GM19238 (cell line): ENCODE data around the gene ACADM.
A peak's percentile ranks its signal among the peaks of the same experiment; 100 is the strongest.
"Not testable (repeated sequence)": the region's sequence is repeated elsewhere in the genome, so short reads cannot be mapped to it uniquely, and the experiment has no call there.

Source experiments
- DNase-seq: peaks from one replicate; pipeline ENCODE4 v3.0.0; 2011; ENCODE audit warnings: low spot score; ENCODE audit not compliant: insufficient read length

Gene ACADM

GRCh38 chr1:75736016-75736415 lies 11.5 kb downstream of the ACADM start:
- DNase-seq: no peak

- no peak for DNase-seq
Observed at GRCh38 chr1:75742047-75742625, 17.6 kb downstream of the ACADM start.

DNA sequence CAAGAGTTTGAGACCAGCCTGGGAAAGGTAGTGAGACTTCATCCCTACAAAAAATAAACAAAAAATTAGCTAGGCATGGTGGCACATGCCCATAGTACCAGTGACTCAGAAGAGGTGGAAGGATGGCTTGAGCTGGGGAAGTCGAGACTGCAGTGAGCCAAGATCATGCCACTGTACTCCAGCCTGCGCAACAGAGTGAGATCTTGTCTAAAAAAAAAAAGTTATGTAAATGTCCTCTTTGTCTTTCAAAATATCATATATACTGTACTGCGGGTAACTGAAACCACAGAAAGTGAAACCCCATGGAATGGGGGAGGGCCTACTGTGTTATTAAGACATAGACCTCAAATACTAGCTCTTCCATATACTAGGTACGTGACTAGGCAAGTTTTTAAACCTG lies 20.8 kb downstream of the ACADM start:
- no peak for DNase-seq

DNA sequence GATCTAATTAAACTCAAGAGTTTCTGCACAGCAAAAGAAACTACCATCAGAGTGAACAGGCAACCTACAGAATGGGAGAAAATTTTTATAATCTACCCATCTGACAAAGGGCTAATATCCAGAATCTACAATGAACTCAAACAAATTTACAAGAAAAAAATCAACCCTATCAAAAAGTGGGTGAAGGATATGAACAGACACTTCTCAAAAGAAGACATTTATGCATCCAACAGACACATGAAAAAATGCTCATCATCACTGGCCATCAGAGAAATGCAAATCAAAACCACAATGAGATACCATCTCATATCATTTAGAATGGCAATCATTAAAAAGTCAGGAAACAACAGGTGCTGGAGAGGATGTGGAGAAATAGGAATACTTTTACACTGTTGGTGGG lies 32.7 kb downstream of the ACADM start:
- DNase-seq: not testable (repeated sequence)

- DNase-seq: not testable (repeated sequence)
Observed at GRCh38 chr1:75758543-75758942, 34.0 kb downstream of the ACADM start.

- no peak for DNase-seq
Observed at GRCh38 chr1:75764057-75764655, 39.6 kb downstream of the ACADM start.

GRCh38 chr1:75765697-75766355 lies 41.3 kb downstream of the ACADM start:
- DNase-seq: no peak

DNA sequence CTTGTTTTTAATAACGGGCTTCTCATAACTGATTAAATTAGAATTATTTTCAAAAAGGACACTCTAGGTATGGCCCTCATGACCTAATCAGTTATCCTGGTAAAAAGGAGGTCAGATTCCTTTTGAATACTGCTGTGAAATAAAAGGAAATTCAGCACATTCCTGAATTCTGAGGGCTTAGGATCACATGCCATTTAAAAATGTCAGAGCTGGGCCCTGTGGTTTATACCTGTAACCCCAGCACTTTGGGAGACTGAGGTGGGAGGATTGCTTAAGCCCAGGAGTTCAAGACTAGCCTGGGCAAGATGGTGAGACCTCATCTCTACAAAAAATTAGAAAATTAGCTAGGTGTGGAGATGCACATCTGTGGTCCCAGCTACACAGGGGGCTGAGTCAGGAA lies 43.5 kb downstream of the ACADM start:
- DNase-seq: no peak

GRCh38 chr1:75770761-75771160 lies 46.3 kb downstream of the ACADM start:
- DNase-seq: no peak

GRCh38 chr1:75771978-75772377 lies 47.5 kb downstream of the ACADM start:
- no peak for DNase-seq

GRCh38 chr1:75777812-75778211 lies 53.3 kb downstream of the ACADM start:
- DNase-seq: not testable (repeated sequence)

DNA sequence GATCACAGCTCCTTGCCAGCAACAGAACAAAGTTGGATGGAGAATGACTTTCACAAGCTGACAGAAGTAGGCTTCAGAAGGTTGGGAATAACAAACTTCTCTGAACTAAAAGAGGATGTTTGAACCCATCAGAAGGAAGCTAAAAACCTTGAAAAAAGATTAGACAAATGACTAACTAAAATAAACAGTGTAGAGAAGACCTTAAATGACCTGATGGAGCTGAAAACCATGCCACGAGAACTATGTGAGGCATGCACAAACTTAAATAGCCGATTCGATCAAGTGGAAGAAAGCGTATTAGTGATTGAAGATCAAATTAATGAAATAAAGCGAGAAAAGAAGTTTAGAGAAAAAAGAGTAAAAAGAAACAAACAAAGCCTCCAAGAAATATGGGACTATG lies 54.2 kb downstream of the ACADM start:
- DNase-seq: not testable (repeated sequence)

GRCh38 chr1:75780183-75780582 lies 55.7 kb downstream of the ACADM start:
- DNase-seq: not testable (repeated sequence)

DNA sequence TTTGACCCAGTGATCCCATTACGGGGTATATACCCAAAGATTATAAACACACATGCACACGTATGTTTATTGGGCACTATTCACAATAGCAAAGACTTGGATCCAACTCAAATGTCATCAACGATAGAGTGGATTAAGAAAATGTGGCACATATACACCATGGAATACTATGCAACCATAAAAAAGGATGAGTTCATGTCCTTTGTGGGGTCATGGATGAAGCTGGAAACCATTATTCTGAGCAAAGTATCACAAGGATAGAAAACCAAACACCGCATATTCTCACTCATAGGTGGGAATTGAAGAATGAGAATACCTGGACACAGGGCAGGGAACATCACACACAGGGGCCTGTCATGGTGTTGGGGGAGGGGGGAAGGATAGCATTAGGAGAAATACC lies 59.4 kb downstream of the ACADM start:
- DNase-seq: not testable (repeated sequence)

- no peak for DNase-seq
Observed at GRCh38 chr1:75785320-75785982, 60.9 kb downstream of the ACADM start.

GRCh38 chr1:75785983-75786853 lies 61.7 kb downstream of the ACADM start, which contains the start of gene RABGGTB:
TSS of gene RABGGTB (plus strand) at chr1:75786256. CDS start at chr1:75786272, 16 bp downstream.
- peak; percentile 66 for DNase-seq

DNA sequence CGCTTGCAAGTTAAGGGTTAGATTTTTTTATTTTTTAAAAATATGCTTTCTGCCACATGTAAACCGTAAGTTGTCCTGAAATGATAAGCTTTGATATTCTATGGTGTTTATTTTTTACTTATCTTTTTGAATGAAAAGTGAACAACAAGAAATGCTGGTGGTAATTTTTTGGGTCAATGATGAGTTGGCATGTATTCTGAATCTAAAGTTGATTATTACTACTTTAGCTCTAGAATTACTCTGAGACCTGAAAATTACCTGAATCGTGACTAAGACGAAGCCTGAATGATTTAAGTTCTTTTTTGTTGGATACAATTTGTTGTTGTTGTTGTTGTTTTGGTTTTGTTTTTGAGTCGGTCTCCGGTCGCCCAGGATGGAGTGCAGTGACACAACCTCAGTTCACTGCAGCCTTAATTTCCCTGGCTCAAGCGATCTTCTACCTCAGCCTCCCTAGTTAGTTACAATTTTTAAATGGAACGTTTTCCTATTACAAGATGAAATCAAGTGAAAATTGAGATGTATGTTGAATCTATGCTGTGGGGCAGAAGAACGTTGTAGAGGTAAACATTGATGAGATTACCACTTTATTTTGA lies 62.5 kb downstream of the ACADM start:
- no peak for DNase-seq

GRCh38 chr1:75787524-75787923 lies 63.0 kb downstream of the ACADM start:
- DNase-seq: no peak

GRCh38 chr1:75789988-75790387 lies 65.5 kb downstream of the ACADM start:
- DNase-seq: no peak

DNA sequence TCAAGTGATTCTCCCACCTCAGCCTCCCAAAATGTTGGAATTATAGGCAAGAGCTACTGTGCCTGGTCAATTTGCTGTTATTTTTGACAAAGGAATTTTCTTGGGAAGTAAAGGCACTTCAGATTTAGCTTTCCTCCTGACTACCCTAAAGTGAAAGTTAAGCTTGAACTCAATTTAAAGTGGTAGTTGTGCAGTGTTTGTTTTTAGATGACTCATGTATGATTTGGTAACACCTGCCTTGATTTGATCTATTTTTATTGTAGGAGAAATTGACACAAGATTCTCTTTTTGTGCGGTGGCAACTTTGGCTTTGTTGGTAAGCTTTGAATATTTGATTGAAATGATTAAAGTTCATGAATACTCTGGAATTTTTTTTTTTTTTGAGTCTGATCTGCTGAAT lies 66.5 kb downstream of the ACADM start:
- no peak for DNase-seq

DNA sequence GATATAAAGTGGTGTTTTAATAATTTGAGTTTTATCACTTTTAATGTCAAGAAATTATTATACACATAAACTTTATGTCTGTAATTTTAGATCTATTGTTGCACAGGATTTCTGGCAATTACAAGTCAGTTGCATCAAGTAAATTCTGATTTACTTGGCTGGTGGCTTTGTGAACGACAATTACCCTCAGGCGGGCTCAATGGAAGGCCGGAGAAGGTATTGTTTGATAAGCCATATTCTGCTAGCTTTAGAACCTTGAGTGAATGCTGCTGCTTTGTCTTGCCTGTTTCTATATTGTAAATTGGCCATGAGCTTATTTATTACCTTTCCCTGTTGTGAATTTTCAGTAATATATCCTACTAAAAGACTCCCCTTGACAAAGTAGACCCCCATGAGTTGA lies 67.6 kb downstream of the ACADM start:
- no peak for DNase-seq
